HG02938 (cell line): ENCODE measurements around the gene MRPS18C.

ENCODE experiments used
- ATAC-seq: cut with Tn5 transposase; IDR thresholded peaks from one replicate; pipeline ENCODE4 v1.9.1; 2021; ENCODE audit warnings: mild to moderate bottlenecking, moderate library complexity; ENCODE audit not compliant: unreplicated experiment

The MRPS18C gene

DNA sequence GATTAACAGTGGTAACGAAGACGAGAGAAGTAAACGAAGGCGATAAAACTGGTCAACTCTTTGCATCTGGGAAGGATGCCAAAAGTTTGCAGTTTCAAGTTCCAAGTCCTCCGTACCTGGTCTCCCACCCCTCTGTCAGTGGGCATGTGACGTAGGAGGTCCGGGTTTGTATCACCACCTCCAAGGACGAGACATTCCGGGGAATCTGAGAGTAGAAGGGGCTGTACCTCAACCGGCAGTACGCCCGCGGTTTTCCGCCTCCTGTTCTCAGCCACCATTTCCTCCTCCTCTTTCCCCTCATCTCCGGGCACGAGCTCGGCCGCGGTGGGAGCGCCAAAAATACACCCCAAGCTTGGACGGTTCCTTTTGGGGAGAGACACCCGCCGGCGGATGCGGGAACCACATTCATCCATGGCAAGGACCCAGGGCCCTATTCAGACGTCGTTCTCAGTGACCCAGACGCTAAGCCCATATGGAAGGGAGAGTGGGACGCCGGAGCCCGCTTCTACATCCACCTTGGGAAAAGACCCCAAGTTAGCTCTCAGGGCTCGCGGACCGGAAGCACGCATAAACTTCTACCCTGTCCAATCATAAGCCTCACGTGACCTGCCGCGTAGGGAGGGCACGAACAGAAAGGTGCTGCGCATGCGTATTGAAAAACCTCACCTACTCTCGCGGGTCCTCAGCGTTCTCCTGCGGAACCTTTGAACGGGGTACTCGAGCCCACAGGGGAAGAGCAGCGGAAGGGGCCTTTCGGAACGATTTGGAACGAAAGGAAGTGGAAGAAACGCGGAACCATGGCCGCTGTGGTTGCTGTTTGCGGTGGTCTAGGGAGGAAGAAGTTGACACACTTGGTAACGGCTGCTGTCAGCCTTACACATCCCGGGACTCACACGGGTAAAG, at the start of gene MRPS18C, which contains the start of gene HELQ:
Gene MRPS18C, plus strand, starts transcription at position 778 of the 903 bp plus-strand sequence. Its CDS starts 20 bp downstream, at position 798.
Gene HELQ, minus strand, starts transcription at position 543 of the 903 bp plus-strand sequence. Its CDS starts 130 bp downstream, at position 413.
- ATAC-seq: peak; percentile 91

GRCh38 chr4:83408908-83409307, 47.0 kb upstream of the MRPS18C start:
- no peak for ATAC-seq

DNA sequence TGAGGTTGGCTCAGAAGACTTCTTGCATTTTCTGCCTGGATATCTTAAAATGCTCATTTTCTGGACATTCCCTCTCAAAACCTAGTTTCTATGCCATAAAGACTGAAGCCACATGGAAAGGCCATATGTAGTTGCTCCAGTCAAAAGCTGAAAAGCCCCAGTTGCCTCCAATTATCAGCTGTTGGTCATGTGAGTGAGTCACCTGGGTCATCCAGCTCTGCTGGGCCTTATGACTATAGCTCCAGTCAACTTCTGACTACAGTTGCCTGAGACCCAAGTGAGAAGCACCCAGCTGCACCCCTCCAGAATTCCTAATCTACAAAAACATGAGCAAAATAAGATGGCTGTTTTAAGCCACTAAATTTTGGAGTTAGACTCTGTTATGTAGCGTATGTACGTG, 42.2 kb upstream of the MRPS18C start:
- no peak for ATAC-seq

DNA sequence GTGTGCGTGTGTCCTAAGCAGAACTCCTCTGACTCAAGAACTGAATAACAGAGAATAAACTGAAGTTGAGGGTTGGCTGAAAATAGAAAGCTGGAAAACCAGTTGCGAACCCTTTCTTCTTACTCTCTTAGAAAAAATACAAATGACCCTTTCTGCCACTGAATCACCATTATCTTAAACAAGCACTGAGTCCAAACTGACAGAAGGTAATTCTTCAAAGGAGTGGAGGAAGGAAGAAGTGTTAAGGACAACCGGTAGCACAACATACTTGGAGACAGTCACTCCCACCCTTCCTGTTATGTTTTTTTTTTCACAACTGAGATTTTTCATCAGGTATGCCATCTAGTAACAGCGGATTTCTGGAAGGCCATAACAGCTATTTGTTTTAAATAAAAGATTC, 38.3 kb upstream of the MRPS18C start:
- ATAC-seq: no peak

- ATAC-seq: no peak
Measured at GRCh38 chr4:83418211-83418610, 37.6 kb upstream of the MRPS18C start.

DNA sequence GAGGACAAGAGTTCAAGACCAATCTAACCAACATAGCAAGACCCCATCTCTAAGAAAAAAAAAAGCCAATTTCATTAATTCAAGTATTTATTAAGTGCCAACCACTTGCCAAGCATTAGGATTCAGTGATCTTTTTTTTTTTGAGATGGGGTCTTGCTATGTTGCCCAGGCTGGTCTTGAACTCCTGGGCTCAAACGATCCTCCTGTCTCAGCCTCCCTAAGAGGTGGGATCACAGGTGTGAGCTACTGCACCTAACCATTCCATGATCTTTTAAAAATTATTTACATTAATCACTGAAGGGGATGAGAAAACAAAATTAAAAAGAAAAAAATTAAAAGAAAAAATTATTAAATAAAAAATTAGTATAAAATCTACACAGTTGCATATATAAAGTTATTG, 24.7 kb upstream of the MRPS18C start:
- no peak for ATAC-seq

- no peak for ATAC-seq
Measured at GRCh38 chr4:83436680-83437079, 19.2 kb upstream of the MRPS18C start.

GRCh38 chr4:83438719-83439118, 17.1 kb upstream of the MRPS18C start:
- ATAC-seq: no peak

DNA sequence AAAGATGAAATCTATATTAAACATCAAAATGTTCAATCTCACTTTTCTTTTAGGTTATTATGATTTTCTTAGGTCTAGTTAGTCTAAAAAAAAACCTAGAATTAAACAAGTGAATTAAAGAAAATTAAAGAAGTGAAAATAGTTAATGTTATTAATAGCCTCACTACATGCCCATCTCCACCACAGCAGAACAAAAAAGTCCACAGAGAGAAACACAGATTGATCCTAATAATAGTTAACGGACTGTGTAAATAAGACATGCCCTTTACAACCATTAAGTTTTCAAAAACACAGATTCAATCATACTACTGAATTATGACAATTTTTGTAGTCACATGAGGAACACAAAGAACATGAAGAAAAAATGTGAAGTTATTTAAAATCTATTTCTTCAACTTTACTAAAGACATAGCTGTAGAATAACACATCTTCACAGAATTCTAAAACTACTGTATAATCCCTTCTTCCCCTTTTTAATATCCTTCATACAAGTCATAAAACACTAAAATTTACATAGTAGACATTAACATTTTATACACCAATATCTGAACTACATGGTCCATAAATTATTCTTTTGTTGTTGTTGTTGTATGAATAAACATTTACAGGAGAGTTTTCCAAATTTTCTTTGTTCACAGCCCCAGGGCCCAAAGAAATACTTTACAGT, 15.6 kb upstream of the MRPS18C start:
- no peak for ATAC-seq

- ATAC-seq: no peak
Measured at GRCh38 chr4:83440899-83441298, 15.0 kb upstream of the MRPS18C start.

DNA sequence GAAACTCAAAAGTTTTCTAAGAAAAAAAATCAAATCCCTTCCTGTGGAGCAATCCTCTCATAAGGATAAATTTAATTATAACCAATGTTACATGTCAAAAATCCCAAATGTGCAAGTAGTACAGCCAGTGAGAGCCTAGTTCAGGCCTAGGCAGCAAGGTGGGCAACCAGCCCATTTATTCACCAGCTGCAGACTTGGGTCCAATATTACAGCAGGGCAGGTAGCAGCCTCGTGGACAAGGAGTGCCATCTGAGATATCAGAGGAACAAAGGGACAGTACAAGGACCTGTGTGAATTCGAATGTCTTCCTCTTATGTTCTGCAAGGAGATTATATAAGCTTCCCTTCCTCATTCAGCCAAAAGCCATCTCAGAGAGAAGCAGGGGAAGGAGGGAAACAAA, 6.8 kb upstream of the MRPS18C start:
- no peak for ATAC-seq

DNA sequence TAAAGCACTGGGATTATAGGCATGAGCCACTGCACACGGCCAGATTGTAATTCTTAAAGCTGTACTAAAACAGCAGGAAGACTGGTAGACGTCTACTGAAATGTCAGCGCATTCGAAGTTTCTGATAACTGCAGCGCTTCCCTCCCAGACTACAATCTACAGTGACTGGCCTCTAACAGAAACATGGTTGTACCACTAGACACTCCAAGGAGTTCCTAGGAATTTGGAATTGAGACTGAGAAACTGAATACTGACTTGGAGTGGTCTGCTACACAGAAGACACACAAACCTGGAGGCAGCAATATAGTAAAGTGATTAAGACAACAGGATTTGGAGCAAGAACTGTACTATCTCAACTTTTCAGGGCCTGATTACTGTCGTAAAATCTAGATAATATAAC, 1.2 kb upstream of the MRPS18C start:
- ATAC-seq: no peak

GRCh38 chr4:83456184-83456501, 285 bp downstream of the MRPS18C start:
- ATAC-seq: no peak

GRCh38 chr4:83473423-83473822, 17.6 kb downstream of the MRPS18C start:
- ATAC-seq: no peak

DNA sequence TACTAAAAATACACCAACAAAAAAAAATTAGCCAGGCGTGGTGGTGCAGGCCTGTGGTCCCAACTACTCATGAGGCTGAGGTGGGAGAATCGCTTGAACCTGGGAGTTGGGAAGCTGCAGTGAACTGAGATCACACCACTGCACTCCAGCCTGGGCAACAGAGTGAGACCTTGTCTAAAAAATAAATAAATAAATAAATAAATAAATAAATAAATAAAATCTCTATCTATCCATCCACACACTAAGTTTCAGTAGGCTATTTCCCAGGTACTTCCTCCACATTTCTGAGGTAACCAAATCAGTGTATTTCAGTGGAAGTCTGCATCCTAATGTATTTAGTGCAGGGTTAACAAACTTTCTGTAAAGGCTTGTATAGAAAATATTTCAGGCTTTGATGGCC, 18.1 kb downstream of the MRPS18C start:
- ATAC-seq: no peak

DNA sequence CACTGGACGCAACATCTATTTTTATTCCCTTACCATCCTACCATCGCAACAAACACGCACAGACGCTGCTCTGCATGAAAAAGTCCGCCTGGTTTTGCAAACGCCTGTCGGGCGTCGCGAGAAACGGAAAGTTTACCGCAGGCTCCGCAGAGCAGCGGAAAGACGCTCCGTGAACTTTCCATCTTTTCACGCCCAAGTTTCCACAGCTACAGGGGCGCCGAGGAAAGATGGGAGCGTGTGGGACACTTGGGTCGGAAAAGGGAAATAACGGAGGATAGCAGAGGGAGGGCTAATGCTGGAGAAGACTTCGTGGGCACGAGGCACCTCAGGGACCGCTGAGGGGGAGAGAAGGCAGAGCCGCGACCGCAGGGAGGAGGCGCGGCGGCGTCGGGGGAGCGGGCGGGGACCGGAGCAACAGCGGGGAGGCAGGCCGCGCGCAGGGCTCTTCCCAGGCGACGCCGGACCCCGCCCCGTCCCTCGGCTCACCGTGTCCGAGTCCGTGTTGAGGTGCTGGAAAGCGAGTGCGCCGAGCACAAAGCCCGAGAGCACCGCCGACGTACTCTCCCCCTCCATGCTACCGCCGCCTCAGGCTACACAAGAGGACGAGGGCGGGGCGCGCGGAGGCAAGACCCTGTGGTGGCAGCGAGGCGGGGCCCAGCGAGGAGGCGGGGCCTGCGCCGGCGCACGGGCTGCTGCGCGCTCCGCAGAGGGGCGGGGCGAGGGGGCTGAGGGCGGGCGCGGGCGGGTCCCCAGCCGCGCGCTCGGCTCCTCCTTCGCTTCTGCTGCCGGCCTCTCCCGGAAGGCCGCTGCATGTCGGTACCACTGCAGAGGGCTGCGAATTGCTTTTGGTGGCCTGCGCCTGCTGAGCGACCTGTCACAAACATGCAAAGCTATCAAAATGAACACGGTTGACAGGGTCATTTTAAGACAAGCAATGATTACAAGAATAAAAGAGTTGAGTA, 28.9 kb downstream of the MRPS18C start, which contains the start of gene ABRAXAS1:
Gene ABRAXAS1, minus strand, starts transcription at position 601 of the 962 bp plus-strand sequence. Its CDS starts 28 bp downstream, at position 573.
- ATAC-seq: peak; percentile 96

DNA sequence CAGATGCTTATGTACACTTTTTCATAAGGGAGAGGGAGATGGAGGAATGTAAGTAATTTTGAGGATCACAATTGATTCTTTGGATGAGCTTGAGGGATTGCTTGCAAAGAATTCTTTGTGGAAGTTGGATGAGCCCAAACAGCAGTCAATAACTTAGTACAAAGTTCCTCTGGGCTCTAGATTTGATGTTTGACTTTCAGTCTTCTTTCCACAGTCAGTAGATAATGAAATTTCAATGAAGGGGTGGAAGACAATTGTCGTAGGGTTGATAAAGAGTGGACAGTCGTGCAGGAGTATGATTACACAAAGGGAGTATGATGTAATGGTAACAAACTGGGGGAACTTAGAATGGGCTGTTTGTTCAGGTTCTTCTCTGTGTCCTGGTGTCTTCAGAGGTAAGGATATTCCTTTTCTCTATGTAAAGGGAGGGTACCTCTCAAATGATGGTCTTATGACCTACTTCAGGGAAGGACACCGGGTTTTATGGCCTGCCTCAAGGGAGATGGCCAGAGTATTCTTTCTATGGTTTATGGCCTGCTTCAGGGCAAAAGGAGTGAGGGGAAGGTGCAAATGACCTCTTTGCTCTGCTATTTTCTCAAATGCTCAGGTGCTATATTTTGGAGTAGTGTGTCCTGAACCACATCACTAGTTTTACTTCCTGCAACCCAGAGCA, 30.7 kb downstream of the MRPS18C start:
- no peak for ATAC-seq

DNA sequence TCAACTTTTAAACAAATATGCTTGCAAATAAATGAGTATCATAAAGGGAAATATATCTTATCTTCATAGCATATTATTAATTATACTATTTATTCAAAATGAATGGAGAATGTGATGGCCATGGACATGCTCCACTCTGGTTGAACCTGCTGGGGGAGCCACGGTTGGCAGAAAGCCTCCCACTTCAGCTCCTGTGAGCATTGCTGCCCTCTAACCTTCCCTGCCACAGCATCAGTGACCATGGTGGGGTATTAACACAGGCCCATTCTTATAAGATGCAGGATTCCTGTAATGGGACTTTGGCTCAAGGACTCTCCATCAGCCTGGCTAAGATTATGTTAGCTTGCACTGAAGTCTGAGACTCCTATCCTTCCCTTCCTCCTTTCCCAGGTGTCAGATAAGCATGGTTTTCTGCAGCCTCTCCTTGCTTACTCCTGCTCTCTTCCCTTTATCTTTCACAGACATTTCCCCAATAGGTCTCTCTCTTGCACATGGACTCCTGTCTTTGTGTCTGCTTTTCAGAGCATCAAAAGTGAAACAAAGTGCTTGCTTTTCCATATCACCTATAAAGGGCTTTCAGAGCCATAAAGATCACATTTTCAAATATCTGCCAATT, 34.0 kb downstream of the MRPS18C start:
- ATAC-seq: no peak

DNA sequence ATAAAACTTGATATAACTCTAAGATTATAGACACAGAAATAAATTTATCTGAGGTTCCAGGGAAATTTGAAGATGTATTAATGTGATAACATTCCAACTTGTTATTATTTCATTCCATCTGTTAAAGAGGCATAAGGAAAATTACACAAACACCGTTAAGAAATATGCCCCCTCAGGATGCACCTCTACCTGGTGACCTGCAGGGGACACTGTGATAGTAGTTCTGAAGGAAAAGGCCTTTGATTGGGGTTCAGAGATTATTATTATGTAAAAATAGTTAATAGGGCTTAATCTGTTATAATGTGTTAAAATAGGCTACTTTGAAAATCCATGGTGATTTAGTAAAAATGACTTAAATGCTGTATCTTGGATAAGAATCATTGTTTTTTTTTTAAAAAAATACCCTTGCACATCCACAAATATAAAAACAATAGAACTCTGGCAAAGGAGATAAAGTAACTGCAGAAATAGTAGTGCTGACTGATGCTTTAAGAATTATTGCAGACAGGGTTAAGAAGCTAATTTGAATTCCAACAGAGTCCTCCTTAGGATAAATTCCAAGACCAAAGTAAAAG, 35.1 kb downstream of the MRPS18C start:
- peak; percentile 67 for ATAC-seq
